ENCODE measurements around the gene CHD6. TPM values are rescaled to one million over a fixed set of nuclear protein-coding genes. Genes with fewer than 3 reads are reported as not detected.

CHD6 gene
- 41.0 and 45.9 TPM in 2 replicates for total RNA-seq (2014; rRNA removed; shearing (Covaris generic))
- polyA plus RNA-seq (2016; fragmentation: Nextera tagmentation; extraction: Ambion mirVana): 158 and 162 TPM in 2 replicates
- long read RNA-seq, partial matches to known transcripts: 14 of 22 reads
- long read RNA-seq, other reads (novel, unspliced or antisense): 8 of 22 reads

- ATAC-seq (peak; percentile 94), DNase-seq (ENCODE audit: low spot score) (peak; percentile 100)
- H3K4me2 ChIP-seq: peak within 1 kb of the TSS; percentile 98
- peak within 1 kb of the TSS; percentile 93 for H3K4me3 ChIP-seq
- no peaks in the 10 kb centered on the region; the same call in 2 of the 3 replicates for H3K9me3 Mint-ChIP-seq
- no peaks in the 10 kb centered on the region for H3K36me3 Mint-ChIP-seq (ENCODE audit: low read depth)
- H3K36me3 ChIP-seq (ENCODE audit: insufficient read depth): no peaks in the 10 kb centered on the region
- peaks cover 51% of the 10 kb centered on the region for H3K4me1 Mint-ChIP-seq
- H4K20me1 ChIP-seq (replicated peaks; ENCODE audit: insufficient read depth): peaks cover 16% of the 10 kb centered on the region
- peak within 1 kb of the TSS; percentile 89 for H3K27ac Mint-ChIP-seq
- H3K4me3 Mint-ChIP-seq: peak within 1 kb of the TSS; percentile 92
- peaks cover 47% of the 10 kb centered on the region for H3K4me1 ChIP-seq (ENCODE audit: insufficient read depth)
- no peaks in the 10 kb centered on the region for H3K27me3 ChIP-seq (ENCODE audit: insufficient read depth)
- no peak for TF ChIP-seq ZNF331 (CRISPR knock-in tag; IDR thresholded peaks at IDR 0.05; ENCODE audit: low read depth)
- peak; percentile 62 for TF ChIP-seq CREB1 (CRISPR knock-in tag; IDR thresholded peaks at IDR 0.05; ENCODE audit: low read depth)
- no peak for TF ChIP-seq STAT1 (IDR thresholded peaks at IDR 0.05; ENCODE audit: unreplicated experiment)
- TF ChIP-seq, protein P1, sequence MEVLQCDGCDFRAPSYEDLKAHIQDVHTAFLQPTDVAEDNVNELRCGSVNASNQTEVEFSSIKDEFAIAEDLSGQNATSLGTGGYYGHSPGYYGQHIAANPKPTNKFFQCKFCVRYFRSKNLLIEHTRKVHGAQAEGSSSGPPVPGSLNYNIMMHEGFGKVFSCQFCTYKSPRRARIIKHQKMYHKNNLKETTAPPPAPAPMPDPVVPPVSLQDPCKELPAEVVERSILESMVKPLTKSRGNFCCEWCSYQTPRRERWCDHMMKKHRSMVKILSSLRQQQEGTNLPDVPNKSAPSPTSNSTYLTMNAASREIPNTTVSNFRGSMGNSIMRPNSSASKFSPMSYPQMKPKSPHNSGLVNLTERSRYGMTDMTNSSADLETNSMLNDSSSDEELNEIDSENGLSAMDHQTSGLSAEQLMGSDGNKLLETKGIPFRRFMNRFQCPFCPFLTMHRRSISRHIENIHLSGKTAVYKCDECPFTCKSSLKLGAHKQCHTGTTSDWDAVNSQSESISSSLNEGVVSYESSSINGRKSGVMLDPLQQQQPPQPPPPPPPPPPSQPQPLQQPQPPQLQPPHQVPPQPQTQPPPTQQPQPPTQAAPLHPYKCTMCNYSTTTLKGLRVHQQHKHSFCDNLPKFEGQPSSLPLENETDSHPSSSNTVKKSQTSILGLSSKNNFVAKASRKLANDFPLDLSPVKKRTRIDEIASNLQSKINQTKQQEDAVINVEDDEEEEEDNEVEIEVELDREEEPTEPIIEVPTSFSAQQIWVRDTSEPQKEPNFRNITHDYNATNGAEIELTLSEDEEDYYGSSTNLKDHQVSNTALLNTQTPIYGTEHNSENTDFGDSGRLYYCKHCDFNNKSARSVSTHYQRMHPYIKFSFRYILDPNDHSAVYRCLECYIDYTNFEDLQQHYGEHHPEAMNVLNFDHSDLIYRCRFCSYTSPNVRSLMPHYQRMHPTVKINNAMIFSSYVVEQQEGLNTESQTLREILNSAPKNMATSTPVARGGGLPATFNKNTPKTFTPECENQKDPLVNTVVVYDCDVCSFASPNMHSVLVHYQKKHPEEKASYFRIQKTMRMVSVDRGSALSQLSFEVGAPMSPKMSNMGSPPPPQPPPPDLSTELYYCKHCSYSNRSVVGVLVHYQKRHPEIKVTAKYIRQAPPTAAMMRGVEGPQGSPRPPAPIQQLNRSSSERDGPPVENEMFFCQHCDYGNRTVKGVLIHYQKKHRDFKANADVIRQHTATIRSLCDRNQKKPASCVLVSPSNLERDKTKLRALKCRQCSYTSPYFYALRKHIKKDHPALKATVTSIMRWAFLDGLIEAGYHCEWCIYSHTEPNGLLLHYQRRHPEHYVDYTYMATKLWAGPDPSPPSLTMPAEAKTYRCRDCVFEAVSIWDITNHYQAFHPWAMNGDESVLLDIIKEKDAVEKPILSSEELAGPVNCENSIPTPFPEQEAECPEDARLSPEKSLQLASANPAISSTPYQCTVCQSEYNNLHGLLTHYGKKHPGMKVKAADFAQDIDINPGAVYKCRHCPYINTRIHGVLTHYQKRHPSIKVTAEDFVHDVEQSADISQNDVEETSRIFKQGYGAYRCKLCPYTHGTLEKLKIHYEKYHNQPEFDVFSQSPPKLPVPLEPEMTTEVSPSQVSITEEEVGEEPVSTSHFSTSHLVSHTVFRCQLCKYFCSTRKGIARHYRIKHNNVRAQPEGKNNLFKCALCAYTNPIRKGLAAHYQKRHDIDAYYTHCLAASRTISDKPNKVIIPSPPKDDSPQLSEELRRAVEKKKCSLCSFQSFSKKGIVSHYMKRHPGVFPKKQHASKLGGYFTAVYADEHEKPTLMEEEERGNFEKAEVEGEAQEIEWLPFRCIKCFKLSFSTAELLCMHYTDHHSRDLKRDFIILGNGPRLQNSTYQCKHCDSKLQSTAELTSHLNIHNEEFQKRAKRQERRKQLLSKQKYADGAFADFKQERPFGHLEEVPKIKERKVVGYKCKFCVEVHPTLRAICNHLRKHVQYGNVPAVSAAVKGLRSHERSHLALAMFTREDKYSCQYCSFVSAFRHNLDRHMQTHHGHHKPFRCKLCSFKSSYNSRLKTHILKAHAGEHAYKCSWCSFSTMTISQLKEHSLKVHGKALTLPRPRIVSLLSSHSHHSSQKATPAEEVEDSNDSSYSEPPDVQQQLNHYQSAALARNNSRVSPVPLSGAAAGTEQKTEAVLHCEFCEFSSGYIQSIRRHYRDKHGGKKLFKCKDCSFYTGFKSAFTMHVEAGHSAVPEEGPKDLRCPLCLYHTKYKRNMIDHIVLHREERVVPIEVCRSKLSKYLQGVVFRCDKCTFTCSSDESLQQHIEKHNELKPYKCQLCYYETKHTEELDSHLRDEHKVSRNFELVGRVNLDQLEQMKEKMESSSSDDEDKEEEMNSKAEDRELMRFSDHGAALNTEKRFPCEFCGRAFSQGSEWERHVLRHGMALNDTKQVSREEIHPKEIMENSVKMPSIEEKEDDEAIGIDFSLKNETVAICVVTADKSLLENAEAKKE (CRISPR knock-in tag; IDR thresholded peaks at IDR 0.05): no peak
- peak; percentile 44; the same call in 1 of the 2 replicates for TF ChIP-seq POLR2AphosphoS5 (IDR thresholded peaks at IDR 0.05; ENCODE audit: low read depth)
- H3K27ac ChIP-seq (ENCODE audit: low read depth): peak within 1 kb of the TSS; percentile 98
- H3K9me2 ChIP-seq (ENCODE audit: insufficient read depth): no peaks in the 10 kb centered on the region
- H3K27me3 Mint-ChIP-seq (ENCODE audit: insufficient read depth, low read depth, poor library complexity): peaks cover 7% of the 10 kb centered on the region
- peaks cover 45% of the 10 kb centered on the region for H3K79me2 ChIP-seq (replicated peaks; ENCODE audit: insufficient read depth)
- no peaks in the 10 kb centered on the region for H3F3A ChIP-seq (replicated peaks; ENCODE audit: low read depth)
- peak within 1 kb of the TSS; percentile 83 for H2AFZ ChIP-seq
Measured at GRCh38 chr20:41617902-41618806, at the start of gene CHD6. Gene CHD6 (minus strand): TSS chr20:41618377. CDS start chr20:41551337, 67,040 bp downstream.
